ENCODE results near the gene LNPK. TPM values are rescaled to one million over a fixed set of nuclear protein-coding genes. Genes with fewer than 3 reads are reported as not detected.

Gene LNPK
- total and polyA plus RNA-seq, 2 of the 4 experiments (the other 2 are of a cell fraction): 18.7 to 48.6 TPM

DNA sequence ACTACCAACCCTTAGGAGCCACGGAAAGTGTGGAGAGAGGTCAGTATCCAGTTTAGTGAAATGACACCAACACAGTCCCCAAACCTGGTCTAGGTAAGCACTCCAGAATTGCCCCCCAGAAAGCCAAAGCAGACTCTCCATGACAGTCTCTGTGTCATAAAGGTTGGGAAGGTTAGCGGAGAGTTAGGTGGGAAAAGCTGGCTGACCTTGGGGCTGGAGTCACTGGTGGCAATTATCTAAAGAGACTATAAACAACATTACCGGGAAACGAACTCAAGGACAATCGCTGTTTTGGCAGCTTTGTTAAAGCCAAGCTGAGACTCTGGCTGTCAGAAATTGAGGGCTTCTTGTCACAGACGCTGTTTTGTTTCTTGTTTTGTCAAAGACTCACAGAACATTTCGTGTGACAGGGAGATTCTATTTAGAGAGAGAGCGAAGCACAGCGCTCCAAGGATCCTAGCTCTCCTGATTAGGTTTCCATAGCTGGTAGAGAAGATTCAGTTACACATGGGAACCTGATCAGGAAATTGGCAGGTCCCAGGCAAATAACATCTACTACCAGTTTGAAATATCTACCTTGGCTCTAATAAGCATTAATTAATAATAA is 111.3 kb downstream of the LNPK start:
- no peak overlapping the region for H2BK15ac ChIP-seq (ENCODE audit: low read depth, low read length)
- H3K27me3 ChIP-seq (ENCODE audit: control insufficient read depth, insufficient read depth, low read length): peaks cover 4% of the 10 kb centered on the region
- H3K4me1 ChIP-seq (ENCODE audit: control insufficient read depth, insufficient read depth, low read length): no peaks in the 10 kb centered on the region
- H3K4me3 ChIP-seq (ENCODE audit: insufficient read depth, low read depth, low read length): no peak overlapping the region
- H3K56ac ChIP-seq (ENCODE audit: extremely low read depth, insufficient read depth, low read length): no peak overlapping the region
- H3K9me3 ChIP-seq (ENCODE audit: control insufficient read depth, insufficient read depth, low read length): no peaks in the 10 kb centered on the region
- H2BK20ac ChIP-seq (ENCODE audit: low read depth, low read length): no peak overlapping the region
- no peak overlapping the region for H4K5ac ChIP-seq (ENCODE audit: low read depth, low read length)
- ATAC-seq (ENCODE audit: low read depth) (no peak), DNase-seq (no peak)
- no peaks in the 10 kb centered on the region for H3K36me3 ChIP-seq (ENCODE audit: control insufficient read depth, insufficient read depth, low read length)
- no peak overlapping the region for H2BK120ac ChIP-seq (ENCODE audit: low read depth, low read length)
- H3K4me2 ChIP-seq (ENCODE audit: low read depth, low read length): no peak overlapping the region
- H3K23ac ChIP-seq (ENCODE audit: low read depth, low read length): no peak overlapping the region
- no peaks in the 10 kb centered on the region for H3K79me1 ChIP-seq (ENCODE audit: low read depth in 1 of 2, low read length in 2 of 2)
- H4K20me1 ChIP-seq (ENCODE audit: insufficient read depth, low read length): no peaks in the 10 kb centered on the region
- H2AK5ac ChIP-seq (ENCODE audit: low read depth, low read length): no peak overlapping the region
- H2AFZ ChIP-seq (replicated peaks; ENCODE audit: low read length, poor library complexity): no peak overlapping the region
- H2BK5ac ChIP-seq (ENCODE audit: low read depth, low read length, poor library complexity, severe bottlenecking): no peak overlapping the region
- POLR2A ChIA-PET (ENCODE audit: unreplicated experiment): no interaction called here
- no peaks in the 10 kb centered on the region for H3K9me1 ChIP-seq (ENCODE audit: insufficient read depth, low read length)
- no peak overlapping the region for H3K9ac ChIP-seq (ENCODE audit: low read depth, low read length)
- dilution Hi-C loops (cut with HindIII; ENCODE audit: low sequenced_read_pairs, unreplicated experiment): no loop called here
- H3K27ac ChIP-seq (ENCODE audit: insufficient read depth, low read length): no peak overlapping the region
- no peak overlapping the region for H2AK9ac ChIP-seq (replicated peaks; ENCODE audit: low read depth, low read length, poor library complexity)
- no peak overlapping the region for H3K14ac ChIP-seq (replicated peaks; ENCODE audit: low read depth, low read length)
- no CpG with 5 or more reads among the region's 9 CpGs for WGBS, 2 experiments (ENCODE audit: extremely low coverage in 2 of 2, insufficient read length in 1 of 2)
- H4K8ac ChIP-seq (ENCODE audit: low read depth in 2 of 2, low read length in 2 of 2): no peak overlapping the region
- CTCF ChIA-PET: no interaction called here
- no peak overlapping the region for H4K91ac ChIP-seq (ENCODE audit: insufficient read depth, low read depth, low read length)
- no peak overlapping the region for H3K18ac ChIP-seq (ENCODE audit: low read depth, low read length)
- in situ Hi-C loops (cut with MboI; ENCODE audit: low sequenced_read_pairs): no loop called here
- TF ChIP-seq SMC3 (IDR thresholded peaks at IDR 0.05; ENCODE audit: low read depth, low read length) (no peak), USF2 (IDR thresholded peaks at IDR 0.05; ENCODE audit: low read depth, low read length) (no peak)
- intact Hi-C loops (cut with micrococcal nuclease): no loop called here
- H3K4ac ChIP-seq (ENCODE audit: low read depth, low read length): no peak overlapping the region
- BruUV-seq (replicated peaks): no TSS peak
